DND-41 (cell line): ENCODE results near the gene STOML1.

Experiments
- ATAC-seq: fragments of 200-7000 bp; cut with Tn5 transposase; 3 replicates; pipeline ENCODE4 v1.9.1; 2021; ENCODE audit warnings: low read depth; ENCODE audit not compliant: insufficient read depth
- DNase-seq: peaks from one replicate; pipeline ENCODE4 v3.0.0-alpha.2; 2020
- H2AFZ ChIP-seq: 2 replicates; pipeline ENCODE4 v1.6.0; 2012; ENCODE audit warnings: low read depth, low read length
- H3K27ac ChIP-seq: 2 replicates; pipeline ENCODE4 v1.5.1; 2012; ENCODE audit warnings: low read length, inconsistent platforms
- H3K27me3 ChIP-seq: fragments of 200-600 bp; sonication (generic); 2 replicates; pipeline ENCODE4 v1.6.0; 2012; ENCODE audit warnings: low read length, mild to moderate bottlenecking, inconsistent platforms; ENCODE audit not compliant: insufficient read depth, poor library complexity
- H3K36me3 ChIP-seq: 2 replicates; pipeline ENCODE4 v1.5.1; 2012; ENCODE audit warnings: low read length, inconsistent platforms; ENCODE audit not compliant: insufficient read depth
- H3K4me1 ChIP-seq: 2 replicates; pipeline ENCODE4 v1.5.1; 2012; ENCODE audit warnings: mild to moderate bottlenecking, low read length; ENCODE audit not compliant: insufficient read depth
- H3K4me2 ChIP-seq: 2 replicates; pipeline ENCODE4 v1.6.0; 2012; ENCODE audit warnings: mild to moderate bottlenecking, moderate library complexity, low read length, inconsistent platforms; ENCODE audit not compliant: insufficient read depth
- H3K4me3 ChIP-seq, 2 experiments: fragments of 200-600 bp in 1 of 2; shearing (Covaris generic) in 1 of 2; 2 replicates each; pipeline ENCODE4 v1.5.1; 2012 to 2016; ENCODE audit warnings: inconsistent platforms in 2 of 2, low read length in 2 of 2, mild to moderate bottlenecking in 2 of 2, low read depth in 1 of 2, moderate library complexity in 1 of 2
- H3K79me2 ChIP-seq: 2 replicates; pipeline ENCODE4 v1.6.0; 2012; ENCODE audit warnings: low read length, inconsistent platforms; ENCODE audit not compliant: insufficient read depth
- H3K9ac ChIP-seq: 2 replicates; pipeline ENCODE4 v1.6.0; 2012; ENCODE audit warnings: low read depth, mild to moderate bottlenecking, inconsistent platforms, low read length, moderate library complexity
- H3K9me3 ChIP-seq: 2 replicates; pipeline ENCODE4 v1.5.1; 2012; ENCODE audit warnings: low read length, moderate library complexity, mild to moderate bottlenecking, inconsistent platforms; ENCODE audit not compliant: insufficient read depth, severe bottlenecking
- H4K20me1 ChIP-seq: 2 replicates; pipeline ENCODE4 v1.6.0; 2012; ENCODE audit warnings: low read length; ENCODE audit not compliant: insufficient read depth
- EZH2 ChIP-seq: IDR thresholded peaks from 3 replicates; pipeline ENCODE4 v1.6.1; 2012; ENCODE audit warnings: borderline replicate concordance, low read depth, mild to moderate bottlenecking, moderate library complexity, low read length, inconsistent platforms; ENCODE audit not compliant: severe bottlenecking
- TF ChIP-seq, protein P1 (sequence below): IDR thresholded peaks from 2 replicates; pipeline ENCODE4 v1.5.1; 2012; ENCODE audit warnings: borderline replicate concordance, low read length, moderate library complexity, mild to moderate bottlenecking; ENCODE audit not compliant: poor library complexity, severe bottlenecking; ENCODE audit errors: extremely low read depth

The STOML1 gene

DNA sequence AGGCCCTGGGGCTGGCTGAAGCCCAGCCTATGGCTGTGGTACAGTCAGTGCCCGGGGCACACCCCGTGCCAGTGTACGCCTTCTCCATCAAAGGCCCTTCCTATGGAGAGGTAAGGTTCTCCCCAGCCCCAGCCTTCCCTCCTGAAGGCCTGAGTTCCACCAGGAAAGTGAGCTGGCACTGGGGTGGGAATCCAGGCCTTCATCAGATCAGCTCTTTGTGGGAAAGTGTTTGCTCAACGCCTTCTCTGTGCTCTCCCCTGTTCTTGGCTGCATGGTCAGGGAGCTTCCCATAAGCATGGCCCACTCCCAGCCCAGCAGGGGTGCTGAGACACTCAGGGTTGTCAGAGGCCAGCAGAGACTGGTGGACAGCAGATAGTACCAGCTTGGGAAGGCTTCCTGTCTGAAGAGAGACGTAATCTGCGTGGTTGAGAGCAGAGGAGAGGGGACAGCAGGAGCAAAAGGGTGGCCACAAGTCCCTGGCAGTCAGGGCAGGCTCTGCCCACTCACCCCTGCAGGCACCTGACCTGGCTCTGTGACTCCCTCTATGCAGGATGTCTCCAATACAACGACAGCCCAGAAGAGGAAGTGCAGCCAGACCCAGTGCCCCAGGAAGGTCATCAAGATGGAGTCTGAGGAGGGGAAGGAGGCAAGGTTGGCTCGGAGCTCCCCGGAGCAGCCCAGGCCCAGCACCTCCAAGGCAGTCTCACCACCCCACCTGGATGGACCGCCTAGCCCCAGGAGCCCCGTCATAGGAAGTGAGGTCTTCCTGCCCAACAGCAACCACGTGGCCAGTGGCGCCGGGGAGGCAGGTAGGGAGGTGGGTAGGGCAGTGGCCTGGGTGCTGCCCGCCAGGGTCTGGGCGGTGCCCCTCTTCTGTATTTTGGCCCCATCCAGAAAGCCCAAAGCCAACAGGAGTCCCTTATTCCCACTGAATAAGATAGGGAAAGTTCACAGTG lies 40.8 kb upstream of the STOML1 start:
- Histone ChIP-seq H4K20me1 (peaks cover 2% of the 10 kb centered on the region), H3K9ac (no peak overlapping the region), H3K27ac (no peak overlapping the region), H2AFZ (no peak overlapping the region), H3K9me3 (no peaks in the 10 kb centered on the region), H3K4me2 (no peak overlapping the region), H3K4me1 (no peaks in the 10 kb centered on the region), H3K27me3 (no peaks in the 10 kb centered on the region), H3K4me3 (no peak overlapping the region), H3K36me3 (peaks cover 54% of the 10 kb centered on the region), H3K79me2 (no peaks in the 10 kb centered on the region)
- DNase-seq (no peak), ATAC-seq (no peak)
- TF ChIP-seq EZH2: no peak
- TF ChIP-seq, protein P1, sequence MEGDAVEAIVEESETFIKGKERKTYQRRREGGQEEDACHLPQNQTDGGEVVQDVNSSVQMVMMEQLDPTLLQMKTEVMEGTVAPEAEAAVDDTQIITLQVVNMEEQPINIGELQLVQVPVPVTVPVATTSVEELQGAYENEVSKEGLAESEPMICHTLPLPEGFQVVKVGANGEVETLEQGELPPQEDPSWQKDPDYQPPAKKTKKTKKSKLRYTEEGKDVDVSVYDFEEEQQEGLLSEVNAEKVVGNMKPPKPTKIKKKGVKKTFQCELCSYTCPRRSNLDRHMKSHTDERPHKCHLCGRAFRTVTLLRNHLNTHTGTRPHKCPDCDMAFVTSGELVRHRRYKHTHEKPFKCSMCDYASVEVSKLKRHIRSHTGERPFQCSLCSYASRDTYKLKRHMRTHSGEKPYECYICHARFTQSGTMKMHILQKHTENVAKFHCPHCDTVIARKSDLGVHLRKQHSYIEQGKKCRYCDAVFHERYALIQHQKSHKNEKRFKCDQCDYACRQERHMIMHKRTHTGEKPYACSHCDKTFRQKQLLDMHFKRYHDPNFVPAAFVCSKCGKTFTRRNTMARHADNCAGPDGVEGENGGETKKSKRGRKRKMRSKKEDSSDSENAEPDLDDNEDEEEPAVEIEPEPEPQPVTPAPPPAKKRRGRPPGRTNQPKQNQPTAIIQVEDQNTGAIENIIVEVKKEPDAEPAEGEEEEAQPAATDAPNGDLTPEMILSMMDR: no peak

DNA sequence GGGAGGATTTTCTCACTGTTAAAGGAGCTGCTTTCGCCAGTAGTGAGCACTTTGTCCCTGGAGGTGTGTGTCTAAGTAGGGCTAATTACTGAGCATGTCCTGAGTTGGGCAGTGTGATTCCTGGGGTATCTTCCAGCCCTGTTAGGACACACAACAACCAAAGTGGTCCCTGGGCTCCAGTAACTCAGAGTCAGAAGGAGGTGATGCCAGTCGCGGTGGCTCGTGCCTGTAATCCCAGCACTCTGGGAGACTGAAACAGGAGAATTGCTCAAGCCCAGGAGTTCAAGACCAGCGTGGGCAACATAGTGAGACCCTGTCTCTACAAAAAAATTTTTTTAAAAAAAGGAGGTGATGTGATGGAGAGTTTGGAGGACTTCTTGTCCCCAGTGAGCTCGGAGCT lies 40.0 kb upstream of the STOML1 start:
- no peak overlapping the region for H3K27ac ChIP-seq
- TF ChIP-seq EZH2: no peak
- TF ChIP-seq, protein P1: no peak
- no peaks in the 10 kb centered on the region for H3K27me3 ChIP-seq
- H2AFZ ChIP-seq: no peak overlapping the region
- no peaks in the 10 kb centered on the region for H3K9me3 ChIP-seq
- no peaks in the 10 kb centered on the region for H3K4me1 ChIP-seq
- no peak overlapping the region for H3K4me2 ChIP-seq
- no peaks in the 10 kb centered on the region; the same call in 1 of the 2 replicates for H4K20me1 ChIP-seq
- ATAC-seq (no peak), DNase-seq (no peak)
- no peaks in the 10 kb centered on the region for H3K79me2 ChIP-seq
- no peak overlapping the region for H3K9ac ChIP-seq
- H3K36me3 ChIP-seq: peaks cover 51% of the 10 kb centered on the region
- H3K4me3 ChIP-seq: no peak overlapping the region

DNA sequence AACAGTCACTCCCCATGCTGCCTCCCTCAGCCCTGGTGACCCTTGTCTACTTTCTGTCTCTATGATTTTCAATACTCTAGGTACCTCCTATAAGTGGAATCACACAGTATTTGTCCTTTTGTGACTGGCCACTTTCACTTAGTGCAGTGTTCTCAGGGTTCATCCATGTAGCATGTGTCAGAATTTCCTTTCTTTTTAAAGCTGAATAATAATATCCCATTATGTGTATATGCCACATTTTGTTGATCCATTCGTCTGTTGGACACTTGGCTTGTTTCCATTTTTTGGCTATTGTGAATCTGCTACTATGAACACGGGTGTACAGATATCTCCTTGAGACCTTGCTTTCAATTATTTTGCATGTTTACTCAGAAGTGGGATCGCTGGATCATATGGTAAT lies 36.6 kb upstream of the STOML1 start:
- no peak for DNase-seq
- Histone ChIP-seq H3K79me2 (no peaks in the 10 kb centered on the region), H3K4me2 (no peak overlapping the region), H3K9me3 (no peaks in the 10 kb centered on the region), H2AFZ (no peak overlapping the region), H3K27me3 (no peaks in the 10 kb centered on the region), H3K27ac (no peak overlapping the region), H3K36me3 (peaks cover 47% of the 10 kb centered on the region), H3K4me1 (no peaks in the 10 kb centered on the region), H4K20me1 (no peaks in the 10 kb centered on the region; the same call in 1 of the 2 replicates), H3K4me3 (no peak overlapping the region), H3K9ac (no peak overlapping the region)
- TF ChIP-seq, protein P1: no peak
- no peak for TF ChIP-seq EZH2
- ATAC-seq: no peak
